ENCODE data around the gene CYTH1. TPM values are rescaled to one million over a fixed set of nuclear protein-coding genes. Genes with fewer than 3 reads are reported as not detected.

Gene CYTH1
- total and polyA plus RNA-seq, 2 donors (not counting 1 experiment from before 2014, with no cell fraction given): 255 to 353 TPM

GRCh38 chr17:78785011-78785662 lies 3.1 kb upstream of the CYTH1 start:
- peaks cover 21% of the 10 kb centered on the region for H3K4me1 Mint-ChIP-seq
- H2AFZ ChIP-seq (ENCODE audit: insufficient read depth, low read depth, low read length, poor library complexity, severe bottlenecking): no peak overlapping the region
- no peaks in the 10 kb centered on the region for H4K20me1 ChIP-seq (ENCODE audit: control insufficient read depth, insufficient read depth, low read length, poor library complexity, severe bottlenecking)
- no peaks in the 10 kb centered on the region for H3K36me3 ChIP-seq (replicated peaks in 1 of 2; ENCODE audit: control extremely low read depth in 1 of 2, control insufficient read depth in 1 of 2, extremely low read depth in 1 of 2, insufficient read depth in 2 of 2, low read length in 1 of 2)
- intact Hi-C loops (cut with micrococcal nuclease): loop anchor here (5.0 kb wide), 1 partner anchor 42 kb away; no protein-coding TSS in a partner anchor
- H3K9ac ChIP-seq (ENCODE audit: low read length): no peak overlapping the region
- TF ChIP-seq EZH2 (IDR thresholded peaks at IDR 0.05; ENCODE audit: borderline replicate concordance, insufficient read depth, low read depth, low read length, poor library complexity, severe bottlenecking) (no peak), CTCF (IDR thresholded peaks at IDR 0.05) (no peak)
- ChIA-PET CTCF (interaction anchor here (0.7 to 1.4 kb wide), 8 partner anchors 11 to 76 kb away, joined by 3 to 5 read pairs (median 4); no protein-coding TSS in a partner anchor), POLR2A (interaction anchor here (0.7 to 1.1 kb wide), 2 partner anchors 50 to 606 kb away, joined by 4 read pairs; no protein-coding TSS in a partner anchor)
- H3K4me3 ChIP-seq (ENCODE audit: control extremely low read depth in 1 of 5, extremely low read depth in 1 of 5, insufficient read depth in 1 of 5, low read depth in 2 of 5, low read length in 4 of 5): no peak overlapping the region
- WGBS (ENCODE audit: insufficient coverage): 97% methylated on average over 8 of the region's 12 CpGs
- no peak overlapping the region for H3K4me3 Mint-ChIP-seq
- ATAC-seq (ENCODE audit: low read depth) (no peak), DNase-seq (no peak)
- no peak overlapping the region for H3K27ac Mint-ChIP-seq
- no peak overlapping the region for H3K4me2 ChIP-seq (replicated peaks; ENCODE audit: low read depth, low read length, poor library complexity, severe bottlenecking)
- H3K79me2 ChIP-seq (ENCODE audit: control insufficient read depth, insufficient read depth, low read length): peaks cover 24% of the 10 kb centered on the region
- no peaks in the 10 kb centered on the region for H3K27me3 Mint-ChIP-seq
- no peak overlapping the region for H3K27ac ChIP-seq (ENCODE audit: low read length in 2 of 2)
- no peaks in the 10 kb centered on the region for H3K27me3 ChIP-seq (replicated peaks in 1 of 4; ENCODE audit: control extremely low read depth in 1 of 4, control insufficient read depth in 3 of 4, insufficient read depth in 4 of 4, low read length in 3 of 4)
- H3K9me3 ChIP-seq (ENCODE audit: control extremely low read depth in 1 of 3, control insufficient read depth in 2 of 3, insufficient read depth in 1 of 3, low read length in 2 of 3): no peaks in the 10 kb centered on the region
- H3K9me3 Mint-ChIP-seq (ENCODE audit: insufficient read depth): no peaks in the 10 kb centered on the region
- peaks cover 4 to 25% of the 10 kb centered on the region in 2 donors for H3K4me1 ChIP-seq (ENCODE audit: control insufficient read depth in 2 of 2, insufficient read depth in 2 of 2, low read length in 2 of 2)

GRCh38 chr17:78784352-78784751 lies 2.3 kb upstream of the CYTH1 start:
- no peaks in the 10 kb centered on the region for H3K9me3 ChIP-seq (ENCODE audit: control extremely low read depth in 1 of 3, control insufficient read depth in 2 of 3, insufficient read depth in 1 of 3, low read length in 2 of 3)
- intact Hi-C loops (cut with micrococcal nuclease): loop anchor here (5.0 kb wide), 1 partner anchor 77 kb away; no protein-coding TSS in a partner anchor
- no peak for DNase-seq
- H3K27ac ChIP-seq (ENCODE audit: low read length in 2 of 2): no peak overlapping the region
- Mint-ChIP-seq H3K27ac (peak overlapping the region; percentile 64), H3K27me3 (no peaks in the 10 kb centered on the region), H3K4me3 (no peak overlapping the region), H3K4me1 (peaks cover 25% of the 10 kb centered on the region), H3K9me3 (ENCODE audit: insufficient read depth) (no peaks in the 10 kb centered on the region)
- ChIA-PET CTCF (interaction anchor here (0.6 to 1.2 kb wide), 6 partner anchors 14 to 77 kb away, joined by 3 to 4 read pairs (median 4); no protein-coding TSS in a partner anchor), POLR2A (interaction anchor here (1.1 kb wide), 1 partner anchor 49 kb away, joined by 4 read pairs; no protein-coding TSS in a partner anchor)
- no peaks in the 10 kb centered on the region for H3K36me3 ChIP-seq (replicated peaks in 1 of 2; ENCODE audit: control extremely low read depth in 1 of 2, control insufficient read depth in 1 of 2, extremely low read depth in 1 of 2, insufficient read depth in 2 of 2, low read length in 1 of 2)
- no peaks in the 10 kb centered on the region for H4K20me1 ChIP-seq (ENCODE audit: control insufficient read depth, insufficient read depth, low read length, poor library complexity, severe bottlenecking)
- peaks cover 32% of the 10 kb centered on the region for H3K79me2 ChIP-seq (ENCODE audit: control insufficient read depth, insufficient read depth, low read length)
- H3K27me3 ChIP-seq (replicated peaks in 1 of 4; ENCODE audit: control extremely low read depth in 1 of 4, control insufficient read depth in 3 of 4, insufficient read depth in 4 of 4, low read length in 3 of 4): no peaks in the 10 kb centered on the region
- peaks cover 12 to 27% of the 10 kb centered on the region in 2 donors for H3K4me1 ChIP-seq (ENCODE audit: control insufficient read depth in 2 of 2, insufficient read depth in 2 of 2, low read length in 2 of 2)
- no peak overlapping the region for H3K4me3 ChIP-seq (ENCODE audit: control extremely low read depth in 1 of 5, extremely low read depth in 1 of 5, insufficient read depth in 1 of 5, low read depth in 2 of 5, low read length in 4 of 5)
- H2AFZ ChIP-seq (ENCODE audit: insufficient read depth, low read depth, low read length, poor library complexity, severe bottlenecking): no peak overlapping the region
- H3K4me2 ChIP-seq (replicated peaks; ENCODE audit: low read depth, low read length, poor library complexity, severe bottlenecking): no peak overlapping the region
- 100% methylated on average over 5 of the region's 6 CpGs for WGBS (ENCODE audit: insufficient coverage)
- H3K9ac ChIP-seq (ENCODE audit: low read length): no peak overlapping the region
- no peak for TF ChIP-seq EZH2 (IDR thresholded peaks at IDR 0.05; ENCODE audit: borderline replicate concordance, insufficient read depth, low read depth, low read length, poor library complexity, severe bottlenecking)
- TF ChIP-seq CTCF (IDR thresholded peaks at IDR 0.05): no peak
- no peak for ATAC-seq (ENCODE audit: low read depth)

All from B cell (primary cell).